Gastroesophageal sphincter (tissue), 4 donors: ENCODE measurements around the gene SAMM50. TPM values are rescaled to one million over a fixed set of nuclear protein-coding genes. Genes with fewer than 3 reads are reported as not detected.
A peak's percentile ranks its signal among the peaks of the same experiment; 100 is the strongest.

Experiments
- ATAC-seq: fragments of 150-250 bp; one replicate; pipeline ENCODE4 v1.9.1; 2016; ENCODE audit warnings: mild to moderate bottlenecking, moderate library complexity
- H3K27ac ChIP-seq, 4 donors: fragments of 200-600 bp; sonication (generic) in 3 of 4; 1 replicate in 3 of 4; 2 replicates in 1 of 4; pipeline ENCODE4 v1.5.1; 2016 to 2019
- H3K27me3 ChIP-seq: fragments of 200-600 bp; sonication (generic); one replicate; pipeline ENCODE4 v1.5.1; 2019
- H3K36me3 ChIP-seq, 2 donors: fragments of 200-600 bp; sonication (generic); one replicate each; pipeline ENCODE4 v1.5.1; 2019; ENCODE audit warnings: control low read depth in 1 of 2
- H3K4me1 ChIP-seq, 3 donors: fragments of 200-600 bp; sonication (generic); 1 replicate in 2 of 3; 2 replicates in 1 of 3; pipeline ENCODE4 v1.5.1; 2016 to 2019; ENCODE audit warnings: control low read depth in 2 of 3
- H3K4me3 ChIP-seq, 2 donors: fragments of 200-600 bp; sonication (generic); one replicate each; pipeline ENCODE4 v1.5.1; 2019; ENCODE audit warnings: mild to moderate bottlenecking in 1 of 2, moderate library complexity in 1 of 2
- H3K9me3 ChIP-seq, 3 donors: fragments of 200-600 bp; sonication (generic); one replicate each; pipeline ENCODE4 v1.5.1; 2017 to 2019; ENCODE audit warnings: control low read depth in 2 of 3
- CTCF ChIP-seq, 4 experiments: fragments of 200-600 bp in 2 of 4; fragments of 450-650 bp in 2 of 4; sonication (generic) in 1 of 4; IDR thresholded peaks; one replicate each; pipeline ENCODE4 v1.5.1; 2017 to 2019; ENCODE audit warnings: antibody characterized with exemption in 4 of 4, mild to moderate bottlenecking in 2 of 4, moderate library complexity in 2 of 4
- EP300 ChIP-seq: sonication (generic); formaldehyde crosslinking; IDR thresholded peaks from one replicate; pipeline ENCODE4 v1.6.1; 2017; ENCODE audit warnings: antibody characterized with exemption, mild to moderate bottlenecking
- POLR2A ChIP-seq, 2 donors: fragments of 450-650 bp; IDR thresholded peaks; one replicate each; pipeline ENCODE4 v1.6.1; 2017; ENCODE audit warnings: antibody characterized with exemption in 2 of 2, mild to moderate bottlenecking in 2 of 2, moderate library complexity in 1 of 2
- POLR2AphosphoS5 ChIP-seq: sonication (generic); formaldehyde crosslinking; IDR thresholded peaks from one replicate; pipeline ENCODE4 v1.6.1; 2017; ENCODE audit warnings: antibody characterized with exemption
- WGBS, 2 donors: methylation state at CpG; one replicate each; pipeline ENCODE4 v1.1.5; 2018; ENCODE audit warnings: low coverage in 1 of 2; 5-methylcytosine and 5-hydroxymethylcytosine counted together
- total RNA-seq, 4 donors: library from RNA; depleted of rRNA; stranded (reverse); fragments of >200 nt; gene quantifications; one replicate each; pipeline ENCODE4 v1.1.0, GENCODE V29; 2016

The SAMM50 gene
- total RNA-seq, 4 donors from 2014 or later = 19.8 to 33.4 (median 31.6) TPM

DNA sequence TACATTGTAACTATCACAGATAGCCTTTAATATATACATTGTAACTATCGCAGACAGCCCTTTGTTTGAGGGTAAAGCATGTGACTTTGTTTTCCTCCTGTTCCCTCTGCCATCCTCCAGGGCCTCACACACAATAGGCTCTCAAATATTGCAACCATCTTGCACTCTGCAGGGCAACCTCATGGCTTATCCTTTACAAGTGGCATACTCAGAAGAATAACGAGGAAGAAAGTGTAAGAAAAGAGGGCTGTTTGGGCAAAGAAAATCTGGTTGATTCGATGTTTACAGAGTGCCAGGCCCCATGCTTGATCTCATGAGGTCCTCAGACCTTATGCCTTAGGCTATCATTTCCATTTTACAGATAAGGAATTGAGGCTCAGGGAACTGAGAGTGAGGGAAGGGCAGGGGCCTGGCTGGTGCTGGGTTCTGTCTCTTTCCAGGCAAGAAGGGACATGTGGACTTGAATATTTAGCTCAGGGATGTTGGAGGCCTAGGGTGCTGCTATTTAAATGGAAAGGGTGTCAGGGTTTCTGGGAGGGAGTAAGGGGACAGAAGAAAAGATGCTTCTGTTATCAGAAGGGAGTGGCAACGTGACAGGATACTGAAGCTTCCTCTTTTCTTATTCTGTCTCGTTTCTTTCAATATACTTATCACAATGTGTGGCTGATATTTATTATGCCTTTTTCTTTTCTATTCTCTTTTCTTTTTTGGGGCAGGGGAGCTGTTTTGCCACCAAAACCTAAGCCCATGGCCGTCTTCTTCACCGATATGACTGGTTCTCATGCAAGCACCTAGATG is 1.1 kb upstream of the SAMM50 start:
- 28 to 30% methylated on average over 7 of the region's 7 CpGs for whole genome bisulfite sequencing, 2 donors
- peaks cover 13% of the 10 kb centered on the region for H3K27me3 ChIP-seq
- peaks cover 0 to 36% (median 8%) of the 10 kb centered on the region in 3 donors for H3K4me1 ChIP-seq
- H3K4me3 ChIP-seq = peak overlapping the region; percentile 72 to 73
- TF ChIP-seq POLR2AphosphoS5 (no peak), EP300 (no peak), POLR2A (IDR thresholded peaks at IDR 0.05) (no peak), CTCF (IDR thresholded peaks at IDR 0.05) (no peak)
- no peaks in the 10 kb centered on the region for H3K36me3 ChIP-seq
- no peak for ATAC-seq
- H3K9me3 ChIP-seq = no peaks in the 10 kb centered on the region
- peak overlapping the region in 1 of 4 donors; percentile 88 for H3K27ac ChIP-seq

- peak overlapping the region; percentile 72 to 73 for H3K4me3 ChIP-seq
- peaks cover 0 to 36% (median 8%) of the 10 kb centered on the region in 3 donors for H3K4me1 ChIP-seq
- H3K36me3 ChIP-seq = no peaks in the 10 kb centered on the region
- peak overlapping the region; percentile 49 to 90 (median 86) for H3K27ac ChIP-seq
- ATAC-seq = no peak
- H3K27me3 ChIP-seq = peaks cover 13% of the 10 kb centered on the region
- 38 to 40% methylated on average over 13 to 17 of the region's 17 CpGs for WGBS, 2 donors
- H3K9me3 ChIP-seq = no peaks in the 10 kb centered on the region
- TF ChIP-seq POLR2A (IDR thresholded peaks at IDR 0.05) (no peak), POLR2AphosphoS5 (no peak), CTCF (IDR thresholded peaks at IDR 0.05) (no peak), EP300 (no peak)
Measured at GRCh38 chr22:43955883-43956782, 891 bp downstream of the SAMM50 start.

GRCh38 chr22:43956805-43957463 is 1.7 kb downstream of the SAMM50 start:
- Histone ChIP-seq H3K27ac (no peak overlapping the region), H3K9me3 (no peaks in the 10 kb centered on the region), H3K36me3 (no peaks in the 10 kb centered on the region), H3K4me1 (peaks cover 0 to 36% (median 8%) of the 10 kb centered on the region in 3 donors), H3K27me3 (peaks cover 6% of the 10 kb centered on the region), H3K4me3 (peak overlapping the region in 1 of 2 donors; percentile 72)
- 72 to 75% methylated on average over 8 of the region's 9 CpGs for WGBS, 2 donors
- no peak for ATAC-seq
- TF ChIP-seq POLR2A (IDR thresholded peaks at IDR 0.05) = no peak
- TF ChIP-seq POLR2AphosphoS5 = no peak
- TF ChIP-seq EP300 = no peak
- TF ChIP-seq CTCF (IDR thresholded peaks at IDR 0.05) = no peak

DNA sequence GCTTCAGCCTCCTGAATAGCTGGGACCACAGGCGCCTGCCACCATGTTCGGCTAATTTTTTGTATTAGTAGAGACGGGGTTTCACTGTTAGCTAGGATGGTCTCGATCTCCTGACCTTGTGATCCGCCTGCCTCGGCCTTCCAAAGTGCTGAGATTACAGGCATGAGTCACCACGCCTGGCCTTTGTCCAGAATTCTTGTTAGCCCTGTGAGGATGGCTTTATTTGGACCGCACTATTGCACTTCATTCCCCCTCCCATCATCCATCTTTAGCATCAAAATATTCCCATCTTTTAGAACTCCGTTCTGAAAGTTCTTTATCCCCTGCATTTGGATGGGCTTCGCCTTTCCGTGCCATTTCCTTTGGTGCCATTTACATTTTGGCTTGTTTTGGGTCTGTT is 2.6 kb downstream of the SAMM50 start:
- no peaks in the 10 kb centered on the region for H3K36me3 ChIP-seq
- H3K9me3 ChIP-seq = no peaks in the 10 kb centered on the region
- no peak for ATAC-seq
- peak overlapping the region in 1 of 4 donors; percentile 9 for H3K27ac ChIP-seq
- H3K27me3 ChIP-seq = no peaks in the 10 kb centered on the region
- H3K4me3 ChIP-seq = no peak overlapping the region
- peaks cover 0 to 36% (median 8%) of the 10 kb centered on the region in 3 donors for H3K4me1 ChIP-seq
- 69 to 89% methylated on average over 7 to 11 of the region's 11 CpGs for WGBS, 2 donors
- TF ChIP-seq EP300 = no peak
- TF ChIP-seq CTCF (IDR thresholded peaks at IDR 0.05) = no peak
- TF ChIP-seq POLR2A (IDR thresholded peaks at IDR 0.05) = no peak
- no peak for TF ChIP-seq POLR2AphosphoS5
